Measurements from ENCODE around the gene EAPP.
"Not testable (repeated sequence)": the region's sequence is repeated elsewhere in the genome, so short reads cannot be mapped to it uniquely, and the experiment has no call there.

The EAPP gene

DNA sequence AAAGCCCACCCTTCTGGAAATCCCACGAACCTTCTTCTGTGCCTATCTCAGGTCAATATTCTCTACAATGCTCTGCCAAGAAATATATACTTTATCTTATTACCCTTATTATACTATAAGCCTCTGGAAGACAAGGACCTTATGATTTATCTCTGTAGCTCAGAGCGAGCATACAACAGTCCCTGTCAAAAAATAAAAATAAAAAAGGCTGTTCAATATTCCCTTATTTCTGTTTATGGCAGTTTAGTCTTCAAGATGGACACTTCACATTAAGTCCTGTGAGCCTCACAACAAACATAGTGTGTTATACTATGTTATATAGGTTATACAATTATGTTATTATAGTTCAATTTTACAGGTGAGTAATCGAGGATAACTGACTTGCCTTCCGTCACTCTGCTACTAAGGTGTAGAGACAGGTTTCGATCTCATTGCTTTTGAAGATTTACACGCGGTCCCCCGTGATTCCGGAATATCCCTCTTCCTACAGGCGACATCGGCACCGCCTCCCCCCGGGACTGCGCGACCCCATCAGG is 562 bp downstream of the EAPP start:
- TF ChIP-seq, protein P1, sequence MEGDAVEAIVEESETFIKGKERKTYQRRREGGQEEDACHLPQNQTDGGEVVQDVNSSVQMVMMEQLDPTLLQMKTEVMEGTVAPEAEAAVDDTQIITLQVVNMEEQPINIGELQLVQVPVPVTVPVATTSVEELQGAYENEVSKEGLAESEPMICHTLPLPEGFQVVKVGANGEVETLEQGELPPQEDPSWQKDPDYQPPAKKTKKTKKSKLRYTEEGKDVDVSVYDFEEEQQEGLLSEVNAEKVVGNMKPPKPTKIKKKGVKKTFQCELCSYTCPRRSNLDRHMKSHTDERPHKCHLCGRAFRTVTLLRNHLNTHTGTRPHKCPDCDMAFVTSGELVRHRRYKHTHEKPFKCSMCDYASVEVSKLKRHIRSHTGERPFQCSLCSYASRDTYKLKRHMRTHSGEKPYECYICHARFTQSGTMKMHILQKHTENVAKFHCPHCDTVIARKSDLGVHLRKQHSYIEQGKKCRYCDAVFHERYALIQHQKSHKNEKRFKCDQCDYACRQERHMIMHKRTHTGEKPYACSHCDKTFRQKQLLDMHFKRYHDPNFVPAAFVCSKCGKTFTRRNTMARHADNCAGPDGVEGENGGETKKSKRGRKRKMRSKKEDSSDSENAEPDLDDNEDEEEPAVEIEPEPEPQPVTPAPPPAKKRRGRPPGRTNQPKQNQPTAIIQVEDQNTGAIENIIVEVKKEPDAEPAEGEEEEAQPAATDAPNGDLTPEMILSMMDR (IDR thresholded peaks at IDR 0.05; ENCODE audit: low read depth, low read length) = no peak
- DNase-seq (ENCODE audit: extremely low read depth, low read depth) = no peak

- DNase-seq (ENCODE audit: extremely low read depth, low read depth) = not testable (repeated sequence)
Measured at GRCh38 chr14:34538096-34538495, 1.4 kb downstream of the EAPP start.

GRCh38 chr14:34537677-34538009 is 1.9 kb downstream of the EAPP start:
- TF ChIP-seq, protein P1 (IDR thresholded peaks at IDR 0.05; ENCODE audit: low read depth, low read length) = no peak
- no peak for DNase-seq (ENCODE audit: extremely low read depth, low read depth)

DNA sequence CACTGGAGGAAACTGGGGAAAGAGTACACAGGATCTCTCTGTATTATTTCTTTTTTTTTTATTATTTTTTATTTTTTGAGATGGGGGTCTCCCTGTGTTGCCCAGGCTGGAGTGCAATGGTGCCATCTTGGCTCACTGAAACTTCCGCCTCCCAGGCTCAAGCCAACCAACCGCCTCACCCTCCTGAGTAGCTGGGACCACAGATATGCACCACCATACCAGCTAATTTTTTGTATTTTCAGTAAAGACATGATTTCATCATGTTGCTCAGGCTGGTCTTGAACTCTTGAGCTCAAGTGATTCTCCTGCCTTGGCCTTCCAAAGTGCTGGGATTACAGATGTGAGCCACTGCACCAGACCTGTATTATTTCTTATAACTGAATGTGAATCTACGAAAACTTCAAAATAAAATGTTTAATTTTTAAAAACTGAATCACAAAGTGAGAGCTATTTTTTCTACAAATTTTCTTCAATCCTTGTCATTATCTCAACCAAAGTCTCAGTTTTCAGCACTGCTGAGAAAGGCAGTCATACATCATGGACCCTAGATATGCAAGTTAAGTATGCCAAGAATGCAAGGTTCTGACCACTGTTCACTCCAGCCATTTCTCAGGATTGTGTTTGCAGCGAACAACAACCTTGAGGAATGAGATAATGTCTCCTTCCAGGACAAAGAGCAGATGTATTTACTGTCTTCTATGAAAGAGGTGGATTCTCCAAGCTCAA is 2.4 kb downstream of the EAPP start:
- DNase-seq (ENCODE audit: extremely low read depth, low read depth) = no peak
- TF ChIP-seq, protein P1 (IDR thresholded peaks at IDR 0.05; ENCODE audit: low read depth, low read length) = no peak

- DNase-seq (ENCODE audit: extremely low read depth, low read depth) = no peak
Measured at GRCh38 chr14:34527591-34527990, 11.9 kb downstream of the EAPP start.

GRCh38 chr14:34524216-34524615 is 15.3 kb downstream of the EAPP start:
- not testable (repeated sequence) for DNase-seq (ENCODE audit: extremely low read depth, low read depth)

More at GRCh38 chr14:34527591-34527990, 11.9 kb downstream of the EAPP start:
- TF ChIP-seq, protein P1 (IDR thresholded peaks at IDR 0.05; ENCODE audit: low read depth, low read length) = no peak

GRCh38 chr14:34522496-34522895 is 17.0 kb downstream of the EAPP start:
- TF ChIP-seq, protein P1 (IDR thresholded peaks at IDR 0.05; ENCODE audit: low read depth, low read length) = no peak

GRCh38 chr14:34521071-34521470 is 18.4 kb downstream of the EAPP start:
- not testable (repeated sequence) for DNase-seq (ENCODE audit: extremely low read depth, low read depth)

More at GRCh38 chr14:34522496-34522895, 17.0 kb downstream of the EAPP start:
- no peak for DNase-seq (ENCODE audit: extremely low read depth, low read depth)

- DNase-seq (ENCODE audit: extremely low read depth, low read depth) = not testable (repeated sequence)
Measured at GRCh38 chr14:34520304-34520970, 19.1 kb downstream of the EAPP start.
